K562 (cell line): ENCODE results near the gene ATRAID.

Experiments used
- CTCF ChIP-seq, 3 experiments: IDR thresholded peaks in 2 of 3; conservative IDR thresholded peaks in 1 of 3; 2 replicates each; pipeline ENCODE4 v1.5.1; 2011 to 2012; ENCODE audit warnings: low read length in 3 of 3, mild to moderate bottlenecking in 3 of 3, control low read depth in 2 of 3, improper control_type of control experiment in 1 of 3, inconsistent platforms in 1 of 3, low read depth in 1 of 3, mixed read lengths in 1 of 3, moderate library complexity in 1 of 3; ENCODE audit not compliant: insufficient read depth in 2 of 3
- GABPB1 ChIP-seq: sonication (generic); formaldehyde crosslinking; IDR thresholded peaks from 2 replicates; pipeline ENCODE4 v1.8.0; 2022; ENCODE audit warnings: mild to moderate bottlenecking, missing genetic modification reagents
- SP2 ChIP-seq: IDR thresholded peaks from 2 replicates; pipeline ENCODE4 v1.6.1; 2011; ENCODE audit warnings: mild to moderate bottlenecking, low read depth, low read length, moderate library complexity; ENCODE audit not compliant: poor library complexity, severe bottlenecking; ENCODE audit errors: extremely low read depth
- TCF7L2 ChIP-seq: fragments of 150-350 bp; IDR thresholded peaks from 2 replicates; pipeline ENCODE4 v1.6.1; 2016; ENCODE audit warnings: low read depth, mild to moderate bottlenecking, low read length, moderate library complexity
- ZNF24 ChIP-seq: fragments of 450-650 bp; IDR thresholded peaks from 2 replicates; pipeline ENCODE4 v1.6.1; 2016
- ZNF395 ChIP-seq: fragments of 200-800 bp; sonication (Bioruptor generic); IDR thresholded peaks from 2 replicates; pipeline ENCODE4 v1.6.1; 2017; ENCODE audit warnings: missing genetic modification characterization, missing compliant biosample characterization

- TF ChIP-seq CTCF (IDR thresholded peaks at IDR 0.05 in 2 of 3, conservative IDR thresholded peaks at IDR 0.05 in 1 of 3; ENCODE audit: insufficient read depth in 2 of 3, low read depth in 1 of 3, low read length in 3 of 3) (no peak), TCF7L2 (no peak), ZNF24 (no peak), ZNF395 (no peak), SP2 (no peak), GABPB1 (CRISPR knock-in tag) (no peak)
Measured at GRCh38 chr2:27206346-27206745, 5.5 kb upstream of the ATRAID start.
